KMS-11 (cell line): Measurements from ENCODE around the gene FOXD1.

ENCODE experiments used
- H2AFZ ChIP-seq: fragments of 200-600 bp; sonication (generic); 2 replicates; pipeline ENCODE4 v1.6.1; 2016; ENCODE audit warnings: antibody characterized with exemption, mixed run types, low read depth
- H3K27ac ChIP-seq: fragments of 200-600 bp; sonication (generic); 2 replicates; pipeline ENCODE4 v1.6.1; 2016; ENCODE audit warnings: mild to moderate bottlenecking, mixed run types
- H3K27me3 ChIP-seq: fragments of 200-600 bp; sonication (generic); 2 replicates; pipeline ENCODE4 v1.6.1; 2017; ENCODE audit warnings: mild to moderate bottlenecking, low read depth, mixed run types, moderate library complexity; ENCODE audit not compliant: insufficient read depth
- H3K36me3 ChIP-seq: fragments of 200-600 bp; sonication (generic); 2 replicates; pipeline ENCODE4 v1.6.1; 2017; ENCODE audit warnings: mild to moderate bottlenecking, mixed run types; ENCODE audit not compliant: insufficient read depth
- H3K4me1 ChIP-seq: fragments of 200-600 bp; sonication (generic); 2 replicates; pipeline ENCODE4 v1.6.1; 2016; ENCODE audit warnings: mild to moderate bottlenecking, low read depth, mixed run types; ENCODE audit not compliant: poor library complexity, severe bottlenecking
- H3K4me2 ChIP-seq: fragments of 200-600 bp; sonication (generic); 2 replicates; pipeline ENCODE4 v1.7.0; 2016; ENCODE audit warnings: mild to moderate bottlenecking, mixed run types
- H3K4me3 ChIP-seq: fragments of 200-600 bp; sonication (generic); IDR thresholded peaks from 2 replicates; pipeline ENCODE4 v1.6.1; 2017; ENCODE audit warnings: low read depth, low read length, mixed read lengths; ENCODE audit not compliant: insufficient read depth
- H3K79me2 ChIP-seq: fragments of 200-600 bp; sonication (generic); 2 replicates; pipeline ENCODE4 v1.6.1; 2016; ENCODE audit warnings: low read depth, mixed run types; ENCODE audit not compliant: insufficient read depth
- H3K9ac ChIP-seq: fragments of 200-600 bp; sonication (generic); 2 replicates; pipeline ENCODE4 v1.6.1; 2016; ENCODE audit warnings: mild to moderate bottlenecking, mixed run types
- H4K20me1 ChIP-seq: fragments of 200-600 bp; sonication (generic); 2 replicates; pipeline ENCODE4 v1.6.1; 2016; ENCODE audit warnings: mild to moderate bottlenecking, mixed run types; ENCODE audit not compliant: insufficient read depth
- TF ChIP-seq, protein P1 (sequence below): fragments of 200-600 bp; sonication (generic); conservative IDR thresholded peaks from 2 replicates; pipeline ENCODE4 v1.6.1; 2017; ENCODE audit warnings: low read depth, mild to moderate bottlenecking, antibody characterized with exemption, low read length, moderate library complexity, mixed read lengths

FOXD1 gene

DNA sequence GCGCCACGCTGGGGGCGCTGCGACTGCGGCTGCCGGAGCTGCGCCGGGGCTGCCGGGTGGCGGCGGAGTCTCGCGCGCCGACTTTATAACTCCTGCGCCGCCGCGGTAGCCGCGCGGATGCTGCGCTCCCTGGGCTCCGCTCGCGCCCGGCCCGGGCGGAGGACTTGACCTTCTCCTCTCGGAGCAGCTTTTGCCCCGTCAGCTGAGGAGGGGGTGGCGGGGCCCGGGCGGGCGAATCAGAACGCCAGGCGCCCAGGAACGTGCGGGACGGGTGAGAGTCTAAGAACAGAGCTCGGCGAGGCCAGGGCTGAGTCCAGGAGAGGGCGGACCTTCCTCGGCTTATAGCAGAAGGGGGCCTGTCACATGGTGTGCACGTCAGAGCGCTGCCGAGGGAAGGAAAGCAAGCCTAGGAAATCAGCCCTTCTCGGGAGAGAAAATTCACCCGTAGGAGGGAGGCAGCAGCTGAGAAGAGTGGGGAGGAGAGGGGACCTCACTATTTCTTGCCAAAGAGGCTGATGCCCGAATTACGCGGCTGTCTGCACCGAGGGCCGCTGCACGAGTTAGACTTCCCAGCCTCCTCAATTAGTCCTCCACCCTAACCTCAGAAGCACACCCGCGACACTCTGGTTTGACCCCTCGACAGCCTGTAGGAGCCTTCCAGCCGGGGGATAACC, at the start of gene FOXD1:
Gene FOXD1, minus strand, starts transcription at position 315 of the 674 bp plus-strand sequence. CDS start 415 bp downstream, outside the sequence.
- peak within 1 kb of the TSS; percentile 83 for H2AFZ ChIP-seq
- H3K36me3 ChIP-seq: no peaks in the 10 kb centered on the region
- H3K79me2 ChIP-seq: peaks cover 22% of the 10 kb centered on the region
- peak within 1 kb of the TSS; percentile 70 for H3K4me2 ChIP-seq
- H3K4me1 ChIP-seq: peaks cover 35% of the 10 kb centered on the region
- H4K20me1 ChIP-seq: no peaks in the 10 kb centered on the region
- peak within 1 kb of the TSS; percentile 58; the same call in 1 of the 2 replicates for H3K9ac ChIP-seq
- peaks cover 27% of the 10 kb centered on the region for H3K27me3 ChIP-seq
- H3K27ac ChIP-seq: peak within 1 kb of the TSS; percentile 69
- H3K4me3 ChIP-seq: no peak within 1 kb of the TSS
- TF ChIP-seq, protein P1, sequence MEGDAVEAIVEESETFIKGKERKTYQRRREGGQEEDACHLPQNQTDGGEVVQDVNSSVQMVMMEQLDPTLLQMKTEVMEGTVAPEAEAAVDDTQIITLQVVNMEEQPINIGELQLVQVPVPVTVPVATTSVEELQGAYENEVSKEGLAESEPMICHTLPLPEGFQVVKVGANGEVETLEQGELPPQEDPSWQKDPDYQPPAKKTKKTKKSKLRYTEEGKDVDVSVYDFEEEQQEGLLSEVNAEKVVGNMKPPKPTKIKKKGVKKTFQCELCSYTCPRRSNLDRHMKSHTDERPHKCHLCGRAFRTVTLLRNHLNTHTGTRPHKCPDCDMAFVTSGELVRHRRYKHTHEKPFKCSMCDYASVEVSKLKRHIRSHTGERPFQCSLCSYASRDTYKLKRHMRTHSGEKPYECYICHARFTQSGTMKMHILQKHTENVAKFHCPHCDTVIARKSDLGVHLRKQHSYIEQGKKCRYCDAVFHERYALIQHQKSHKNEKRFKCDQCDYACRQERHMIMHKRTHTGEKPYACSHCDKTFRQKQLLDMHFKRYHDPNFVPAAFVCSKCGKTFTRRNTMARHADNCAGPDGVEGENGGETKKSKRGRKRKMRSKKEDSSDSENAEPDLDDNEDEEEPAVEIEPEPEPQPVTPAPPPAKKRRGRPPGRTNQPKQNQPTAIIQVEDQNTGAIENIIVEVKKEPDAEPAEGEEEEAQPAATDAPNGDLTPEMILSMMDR: no peak

- H3K79me2 ChIP-seq: peaks cover 36% of the 10 kb centered on the region
Observed at GRCh38 chr5:73497497-73498056, 49.0 kb upstream of the FOXD1 start.

DNA sequence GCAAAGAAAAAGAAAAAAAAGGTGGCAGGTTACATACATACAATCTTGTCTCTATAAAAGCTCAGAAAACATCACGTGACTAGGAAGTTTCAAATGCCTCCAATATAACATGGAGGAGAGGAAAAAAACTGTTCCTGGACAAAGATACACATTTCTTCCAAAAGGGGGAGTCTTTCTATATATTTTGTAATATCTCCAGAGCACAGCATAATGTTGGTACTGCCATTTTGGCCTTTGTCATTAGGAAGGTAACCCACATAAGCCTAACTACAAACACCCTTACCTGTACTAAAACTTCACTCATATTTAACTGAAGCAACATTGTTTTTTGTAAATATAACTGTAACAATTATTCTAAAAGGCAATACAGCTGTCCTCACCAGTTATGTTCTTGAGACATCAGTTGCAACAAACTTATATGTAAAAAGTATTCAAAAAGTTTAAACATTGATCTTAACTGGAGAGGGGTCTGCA, 48.4 kb upstream of the FOXD1 start:
- TF ChIP-seq, protein P1: peak; percentile 52
- H3K4me3 ChIP-seq: no peak overlapping the region
- no peaks in the 10 kb centered on the region; the same call in 1 of the 2 replicates for H3K36me3 ChIP-seq
- peaks cover 18% of the 10 kb centered on the region for H4K20me1 ChIP-seq
- no peak overlapping the region for H3K27ac ChIP-seq
- peak overlapping the region; percentile 80; the same call in 1 of the 2 replicates for H2AFZ ChIP-seq
- no peak overlapping the region for H3K9ac ChIP-seq
- no peaks in the 10 kb centered on the region for H3K27me3 ChIP-seq
- peaks cover 35% of the 10 kb centered on the region for H3K4me1 ChIP-seq
- H3K4me2 ChIP-seq: 0 out of 2 replicates have a peak overlapping the region, but pooled peaks have one; percentile 67
- H3K79me2 ChIP-seq: peaks cover 36% of the 10 kb centered on the region

More at GRCh38 chr5:73497497-73498056, 49.0 kb upstream of the FOXD1 start:
- peaks cover 18% of the 10 kb centered on the region for H4K20me1 ChIP-seq
- H3K4me2 ChIP-seq: peak overlapping the region; percentile 67
- peaks cover 35% of the 10 kb centered on the region for H3K4me1 ChIP-seq
- peak overlapping the region; percentile 88 for H3K27ac ChIP-seq
- H2AFZ ChIP-seq: peak overlapping the region; percentile 80
- peaks cover 4% of the 10 kb centered on the region for H3K36me3 ChIP-seq
- peak overlapping the region; percentile 51 for H3K4me3 ChIP-seq
- H3K9ac ChIP-seq: peak overlapping the region; percentile 98
- no peaks in the 10 kb centered on the region for H3K27me3 ChIP-seq
- TF ChIP-seq, protein P1: no peak

DNA sequence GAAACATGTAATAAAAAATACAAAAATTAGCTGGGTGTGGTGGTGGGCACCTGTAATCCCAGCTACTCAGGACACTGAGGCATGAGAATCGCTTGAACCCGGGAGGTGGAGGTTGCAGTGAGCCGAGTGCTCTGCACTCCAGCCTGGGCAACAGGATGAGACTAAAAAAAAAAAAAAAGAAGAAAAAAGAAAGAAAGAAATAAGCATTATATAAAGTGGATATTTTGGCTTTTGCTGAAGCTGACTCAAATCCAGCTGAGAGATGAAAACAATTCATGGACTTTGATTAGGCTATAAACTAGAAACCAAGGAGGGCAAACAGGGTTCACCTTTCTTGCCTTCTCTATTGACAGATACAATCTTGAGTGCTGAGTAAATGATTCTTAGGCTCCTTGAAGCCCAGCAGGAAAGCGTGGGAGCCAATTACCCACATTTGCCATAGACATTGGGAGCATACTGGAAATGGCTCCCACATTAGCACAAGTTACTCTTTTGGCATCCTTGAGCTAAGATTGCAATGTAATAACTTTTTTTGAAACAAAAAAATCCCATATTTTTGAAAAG, 47.3 kb upstream of the FOXD1 start:
- Histone ChIP-seq H3K79me2 (peaks cover 26% of the 10 kb centered on the region), H3K27me3 (no peaks in the 10 kb centered on the region), H3K9ac (no peak overlapping the region), H3K4me2 (no peak overlapping the region), H3K4me1 (peaks cover 29% of the 10 kb centered on the region), H2AFZ (no peak overlapping the region), H4K20me1 (peaks cover 10% of the 10 kb centered on the region), H3K27ac (no peak overlapping the region), H3K36me3 (no peaks in the 10 kb centered on the region; the same call in 1 of the 2 replicates), H3K4me3 (no peak overlapping the region)
- TF ChIP-seq, protein P1: no peak
